RPMI8226 (cell line): ENCODE results near the gene IFT25.
"Not testable (repeated sequence)": the region's sequence is repeated elsewhere in the genome, so short reads cannot be mapped to it uniquely, and the experiment has no call there.

Experiments used
- DNase-seq: peaks from one replicate; pipeline ENCODE4 v3.0.0-alpha.2; 2015

IFT25 gene

DNA sequence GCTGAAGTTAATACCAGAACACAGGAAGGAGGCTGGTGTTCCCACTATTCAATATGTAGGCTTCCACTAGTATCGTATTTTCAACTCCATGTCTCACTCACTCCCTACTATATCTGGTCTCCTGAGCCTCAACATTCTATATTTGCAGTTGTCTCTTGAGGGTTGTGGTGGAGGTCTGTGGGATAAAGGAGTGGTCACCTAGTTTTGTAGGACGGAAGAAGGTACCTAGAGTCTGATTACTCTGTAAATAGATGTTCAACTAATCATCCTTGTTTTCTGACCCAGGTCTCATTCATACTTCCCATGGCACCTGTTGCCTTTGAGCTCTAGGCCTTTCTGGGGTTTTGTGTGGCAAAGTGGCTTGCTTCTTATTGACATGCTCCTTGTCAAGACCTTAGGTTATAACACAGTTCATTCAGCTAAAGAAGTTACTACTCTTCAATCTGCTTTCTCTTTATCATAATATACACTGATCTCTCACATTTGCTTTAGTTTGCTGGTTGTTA lies 18.1 kb downstream of the IFT25 start:
- DNase-seq: no peak

DNA sequence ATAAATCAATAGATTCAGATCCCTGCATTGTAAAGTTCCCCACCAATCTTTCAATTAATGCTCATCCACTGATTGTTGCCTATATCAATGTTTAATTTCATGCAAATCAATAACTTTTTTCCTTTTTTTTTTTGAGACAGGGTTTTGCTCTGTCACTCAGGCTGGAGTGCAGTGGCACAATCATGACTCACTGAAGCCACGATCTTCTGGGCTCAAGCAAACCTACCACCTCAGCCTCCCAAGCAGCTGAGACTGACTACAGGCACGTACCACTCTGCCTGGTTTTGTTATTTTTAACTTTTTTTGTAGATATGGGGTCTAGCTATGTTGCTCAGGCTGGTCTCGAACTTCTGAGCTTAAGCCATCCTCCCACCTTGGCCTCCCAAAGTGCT lies 25.8 kb downstream of the IFT25 start:
- no peak for DNase-seq

GRCh38 chr1:53918343-53918742 lies 27.2 kb downstream of the IFT25 start:
- DNase-seq: no peak

GRCh38 chr1:53913352-53914033 lies 32.0 kb downstream of the IFT25 start:
- DNase-seq: no peak

GRCh38 chr1:53911442-53911841 lies 34.1 kb downstream of the IFT25 start:
- no peak for DNase-seq

- no peak for DNase-seq
Observed at GRCh38 chr1:53909946-53910345, 35.6 kb downstream of the IFT25 start.

DNA sequence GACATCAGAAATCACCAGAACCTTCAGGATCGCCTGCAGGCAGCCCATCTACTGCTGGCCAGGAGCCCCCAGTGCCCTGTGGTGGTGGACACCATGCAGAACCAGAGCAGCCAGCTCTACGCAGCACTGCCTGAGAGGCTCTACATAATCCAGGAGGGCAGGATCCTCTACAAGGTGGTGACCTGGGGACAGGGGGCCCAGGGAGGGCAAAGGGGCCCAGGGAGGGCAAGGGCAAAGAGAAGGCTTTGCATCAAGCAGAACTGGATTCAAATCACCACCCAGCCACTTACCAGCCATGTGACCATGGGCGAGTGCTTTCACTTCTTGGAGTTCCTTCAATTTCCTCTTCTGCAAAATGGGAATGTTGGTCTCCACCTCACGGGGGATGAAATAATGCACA lies 39.4 kb downstream of the IFT25 start:
- no peak for DNase-seq

DNA sequence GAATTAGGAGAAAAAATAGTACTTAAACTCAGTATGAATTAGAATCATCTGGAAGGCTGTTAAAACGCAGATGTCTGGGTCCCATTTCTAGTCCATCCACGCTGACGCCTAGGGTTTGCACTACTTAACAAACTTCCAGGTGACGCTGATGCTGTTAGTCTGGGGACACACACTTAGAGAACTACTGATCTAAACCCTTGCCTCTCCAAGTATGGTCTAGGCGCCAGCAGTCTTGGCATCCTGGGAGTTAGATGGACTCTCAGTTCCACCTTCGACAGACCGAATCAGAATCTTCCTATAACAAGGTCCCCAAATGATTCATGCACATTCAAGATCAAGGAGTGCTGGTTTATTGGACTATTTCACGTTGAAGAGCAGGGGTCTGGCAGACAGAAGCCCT lies 40.0 kb downstream of the IFT25 start:
- DNase-seq: no peak

- no peak for DNase-seq
Observed at GRCh38 chr1:53902235-53903138, 43.0 kb downstream of the IFT25 start.

DNA sequence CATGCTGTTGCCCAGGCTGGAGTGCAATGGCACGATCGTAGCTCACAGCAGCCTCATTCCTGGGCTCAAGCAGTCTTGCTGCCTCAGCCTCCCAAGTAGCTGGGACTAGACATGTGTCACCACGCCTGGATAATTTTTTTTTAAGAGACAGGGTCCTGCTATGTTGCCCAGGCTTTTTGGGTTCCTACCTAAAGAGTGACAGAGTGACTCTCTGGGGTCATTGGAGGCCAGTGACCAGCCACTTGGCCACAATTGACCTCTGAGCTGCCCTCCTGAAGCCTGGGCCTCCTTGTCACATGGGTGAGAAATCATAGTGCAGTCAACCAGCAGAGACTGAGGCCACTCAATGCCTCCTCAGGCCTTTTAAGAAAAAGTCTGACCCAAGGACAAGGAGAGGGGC lies 45.8 kb downstream of the IFT25 start:
- no peak for DNase-seq

DNA sequence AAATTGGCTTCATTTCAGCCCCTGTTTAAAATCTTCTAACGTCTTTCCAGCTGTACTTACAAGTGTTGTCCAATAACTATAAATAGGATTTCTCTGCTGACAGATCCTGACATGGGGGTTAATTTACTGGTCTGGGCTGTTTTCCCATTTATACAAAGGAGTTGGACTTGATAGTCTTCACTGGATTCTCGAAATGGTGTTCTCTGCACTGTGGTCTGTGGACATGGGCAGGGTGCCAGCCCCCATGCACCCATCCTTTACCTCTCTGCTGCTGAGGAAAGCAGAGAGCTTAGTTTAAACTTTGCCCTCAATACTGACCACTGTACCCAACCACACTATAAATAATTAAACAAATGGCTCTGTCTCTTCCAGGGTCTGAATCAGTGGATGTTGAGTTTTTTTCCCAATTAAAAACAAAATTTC lies 46.3 kb downstream of the IFT25 start:
- DNase-seq: peak; percentile 28

DNA sequence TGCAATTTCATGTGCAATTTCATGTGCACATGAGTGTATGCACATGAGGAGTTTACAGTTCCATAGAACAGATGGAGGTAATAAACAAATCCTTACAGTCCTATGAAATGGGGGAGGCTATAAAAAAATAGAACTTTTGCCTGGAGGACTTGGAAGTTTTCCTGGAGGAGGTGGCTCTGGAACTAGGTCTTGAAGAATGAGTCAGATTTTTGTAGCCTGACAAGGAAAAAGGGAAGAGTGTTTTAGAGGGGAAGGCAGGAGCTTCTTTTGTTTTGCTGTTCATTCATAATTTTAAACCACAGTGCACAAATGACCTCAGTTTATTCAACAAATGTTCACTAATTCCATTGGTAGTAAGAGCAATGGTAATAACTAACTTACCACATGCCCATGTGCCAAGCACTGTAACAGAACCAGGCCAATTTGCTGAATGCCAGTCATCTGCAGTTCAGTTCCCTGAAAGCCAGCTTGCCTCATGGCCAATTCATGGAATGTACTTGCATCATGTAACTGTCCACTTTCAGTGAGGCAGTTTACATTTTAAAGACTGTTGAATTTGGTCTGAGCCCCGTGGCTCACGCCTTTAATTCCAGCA lies 48.8 kb downstream of the IFT25 start:
- DNase-seq: no peak

DNA sequence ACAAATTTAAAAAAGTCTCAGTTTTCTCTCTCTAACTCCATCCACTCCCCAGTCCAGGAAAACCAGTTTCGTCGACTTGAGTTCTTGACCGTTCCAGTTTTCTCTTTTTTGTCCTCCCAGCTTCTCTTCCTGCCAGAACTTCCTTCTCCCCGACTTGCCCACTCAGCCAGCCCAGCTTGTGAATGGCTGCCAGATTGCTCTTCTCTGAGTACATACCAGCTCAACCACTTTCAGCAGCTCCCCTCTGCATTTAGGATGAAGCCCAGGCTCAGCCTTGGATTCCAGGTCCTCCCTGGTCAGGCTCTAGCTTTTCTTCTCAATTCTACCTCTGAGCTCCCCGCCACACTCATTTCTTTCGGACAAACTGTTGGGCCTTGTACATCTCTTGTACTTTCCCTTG lies 50.1 kb downstream of the IFT25 start:
- no peak for DNase-seq

- no peak for DNase-seq
Observed at GRCh38 chr1:53894644-53895043, 50.9 kb downstream of the IFT25 start.

DNA sequence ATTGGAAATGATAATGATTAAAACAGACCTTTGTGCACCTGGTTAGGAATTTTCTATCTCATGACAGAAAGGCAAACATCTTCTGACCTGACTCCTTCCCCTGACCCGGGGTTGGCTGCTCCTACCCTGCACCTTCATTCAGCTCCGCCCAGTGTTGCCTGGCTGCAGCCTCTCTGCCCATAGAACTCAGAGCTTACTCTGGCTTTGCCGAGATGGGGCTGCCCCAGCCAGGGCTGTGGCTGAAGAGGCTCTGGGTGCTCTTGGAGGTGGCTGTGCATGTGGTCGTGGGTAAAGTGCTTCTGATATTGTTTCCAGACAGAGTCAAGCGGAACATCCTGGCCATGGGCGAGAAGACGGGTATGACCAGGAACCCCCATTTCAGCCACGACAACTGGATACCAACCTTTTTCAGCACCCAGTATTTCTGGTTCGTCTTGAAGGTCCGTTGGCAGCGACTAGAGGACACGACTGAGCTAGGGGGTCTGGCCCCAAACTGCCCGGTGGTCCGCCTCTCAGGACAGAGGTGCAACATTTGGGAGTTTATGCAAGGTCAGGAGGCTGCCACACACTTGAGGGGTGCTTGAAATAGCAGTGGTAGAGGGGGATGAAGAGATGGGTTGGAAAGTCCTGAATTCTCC lies 51.4 kb downstream of the IFT25 start, which contains the start of gene DIO1:
DIO1 (plus strand) TSS at position 189 of the 638 bp plus-strand sequence; CDS start at position 213, 24 bp downstream.
- DNase-seq: no peak

DNA sequence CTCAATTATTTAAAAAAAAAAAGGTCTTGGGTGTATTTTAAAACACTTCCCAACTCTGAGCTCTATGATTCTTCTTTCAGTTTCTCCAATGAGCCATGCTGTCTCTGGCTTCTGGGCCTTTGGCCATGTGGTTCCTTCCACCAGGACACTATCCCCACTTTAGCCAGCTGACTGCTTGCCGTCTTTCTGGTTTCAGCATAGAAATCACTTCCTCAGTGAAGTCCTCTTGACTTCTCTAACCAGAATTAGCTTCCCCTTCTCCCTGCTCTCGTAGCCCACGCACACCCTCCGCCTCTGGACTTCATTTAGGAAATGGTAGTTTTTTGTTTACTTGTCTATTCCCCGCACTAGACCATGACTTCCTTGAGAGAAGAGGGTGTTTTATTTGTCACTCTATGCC lies 52.6 kb downstream of the IFT25 start:
- no peak for DNase-seq

DNA sequence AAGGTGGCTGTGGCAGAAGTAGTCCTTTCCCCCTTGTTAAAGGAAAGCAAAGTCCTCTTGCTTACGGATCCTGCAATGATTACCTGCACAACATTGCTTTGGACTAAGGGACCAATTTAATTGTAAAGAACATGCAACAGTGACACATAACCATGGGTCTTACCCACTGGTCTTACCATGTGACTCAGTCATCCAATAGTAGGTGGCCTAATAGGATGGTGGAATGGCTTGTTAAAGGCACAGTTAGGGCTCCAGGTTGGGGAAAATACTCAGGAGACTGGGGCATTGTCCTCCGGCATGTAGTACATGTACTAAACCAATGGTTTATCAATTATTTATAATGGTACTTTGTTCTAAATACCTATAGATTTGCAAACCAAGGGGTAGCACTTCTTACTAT lies 53.8 kb downstream of the IFT25 start:
- no peak for DNase-seq

- DNase-seq: no peak
Observed at GRCh38 chr1:53891018-53891417, 54.5 kb downstream of the IFT25 start.

- peak; percentile 70 for DNase-seq
Observed at GRCh38 chr1:53890522-53890941, 55.0 kb downstream of the IFT25 start.

- DNase-seq: peak; percentile 95
Observed at GRCh38 chr1:53889304-53890298, 55.9 kb downstream of the IFT25 start, which contains the start of gene YIPF1. TSS of gene YIPF1 (minus strand) at chr1:53889797. CDS start at chr1:53888937, 860 bp downstream.

DNA sequence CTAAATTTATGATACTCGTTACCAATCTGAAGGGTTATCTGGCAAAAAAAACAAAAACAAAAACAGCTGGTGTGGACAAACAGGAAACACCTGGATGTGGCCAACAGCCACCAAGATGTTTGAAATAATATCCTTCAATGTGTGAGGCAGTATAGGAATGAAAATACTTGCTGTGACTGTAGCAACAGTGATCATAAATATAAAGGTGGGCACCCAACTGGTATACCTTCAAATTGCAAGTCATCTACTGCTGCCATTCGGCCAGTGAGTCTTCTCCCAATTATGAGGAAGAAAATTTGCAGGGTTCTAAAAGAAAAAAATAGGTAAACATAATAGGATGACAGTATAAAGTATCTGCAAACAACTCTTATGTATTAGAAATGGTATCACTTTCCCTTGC lies 56.8 kb downstream of the IFT25 start:
- no peak for DNase-seq

DNA sequence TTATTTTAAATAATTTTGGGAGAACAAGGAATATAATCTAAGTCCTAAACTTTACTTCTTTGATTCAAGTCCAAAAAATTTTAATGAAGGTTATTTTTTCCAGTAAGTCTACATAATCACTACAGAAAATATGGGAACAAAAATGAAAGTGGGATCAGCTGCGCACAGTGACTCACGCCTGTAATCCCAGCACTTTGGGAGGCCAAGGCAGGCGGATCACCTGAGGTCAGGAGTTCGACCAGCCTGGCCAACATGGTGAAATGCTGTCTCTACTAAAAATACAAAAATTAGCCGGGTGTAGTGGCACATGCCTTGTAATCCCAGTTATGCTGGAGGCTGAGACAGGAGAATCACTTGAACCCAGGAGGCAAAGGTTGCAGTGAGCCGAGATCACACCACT lies 61.9 kb downstream of the IFT25 start:
- not testable (repeated sequence) for DNase-seq
